Astrocyte (in vitro differentiated cells and primary cell): Measurements from ENCODE around the gene ZNF846.

ENCODE experiments used
- EZH2 ChIP-seq: IDR thresholded peaks from 2 replicates; pipeline ENCODE4 v1.6.1; 2012; ENCODE audit warnings: mild to moderate bottlenecking, low read length, inconsistent platforms; ENCODE audit not compliant: insufficient read depth
- TF ChIP-seq, protein P1 (sequence below): IDR thresholded peaks from 2 replicates; pipeline ENCODE4 v1.5.1; 2011; ENCODE audit warnings: low read depth, mild to moderate bottlenecking, inconsistent platforms, low read length, moderate library complexity; ENCODE audit not compliant: insufficient read depth

DNA sequence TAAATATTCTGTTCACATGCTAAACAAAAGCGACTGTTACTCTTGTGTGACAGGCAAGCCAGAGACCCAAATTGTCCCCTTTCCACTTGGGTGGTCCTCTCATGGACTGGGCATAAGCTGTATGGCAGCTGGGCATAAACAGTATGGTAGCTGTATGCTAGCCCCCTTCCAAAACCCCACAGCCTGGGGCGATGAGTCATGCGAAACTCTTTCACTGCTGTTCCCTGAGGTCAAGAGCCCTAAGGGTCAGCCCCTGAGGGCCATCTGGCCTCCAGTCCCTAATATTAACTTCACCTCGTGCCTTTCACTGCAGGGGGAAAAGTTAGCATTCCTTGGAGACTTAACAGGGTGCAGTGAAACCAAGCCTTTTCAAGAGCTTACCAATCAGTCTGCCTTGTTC, 48.0 kb downstream of the ZNF846 start:
- TF ChIP-seq, protein P1, sequence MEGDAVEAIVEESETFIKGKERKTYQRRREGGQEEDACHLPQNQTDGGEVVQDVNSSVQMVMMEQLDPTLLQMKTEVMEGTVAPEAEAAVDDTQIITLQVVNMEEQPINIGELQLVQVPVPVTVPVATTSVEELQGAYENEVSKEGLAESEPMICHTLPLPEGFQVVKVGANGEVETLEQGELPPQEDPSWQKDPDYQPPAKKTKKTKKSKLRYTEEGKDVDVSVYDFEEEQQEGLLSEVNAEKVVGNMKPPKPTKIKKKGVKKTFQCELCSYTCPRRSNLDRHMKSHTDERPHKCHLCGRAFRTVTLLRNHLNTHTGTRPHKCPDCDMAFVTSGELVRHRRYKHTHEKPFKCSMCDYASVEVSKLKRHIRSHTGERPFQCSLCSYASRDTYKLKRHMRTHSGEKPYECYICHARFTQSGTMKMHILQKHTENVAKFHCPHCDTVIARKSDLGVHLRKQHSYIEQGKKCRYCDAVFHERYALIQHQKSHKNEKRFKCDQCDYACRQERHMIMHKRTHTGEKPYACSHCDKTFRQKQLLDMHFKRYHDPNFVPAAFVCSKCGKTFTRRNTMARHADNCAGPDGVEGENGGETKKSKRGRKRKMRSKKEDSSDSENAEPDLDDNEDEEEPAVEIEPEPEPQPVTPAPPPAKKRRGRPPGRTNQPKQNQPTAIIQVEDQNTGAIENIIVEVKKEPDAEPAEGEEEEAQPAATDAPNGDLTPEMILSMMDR = no peak
- no peak for TF ChIP-seq EZH2
